Measurements from ENCODE around the gene RGMA.

Gene RGMA

GRCh38 chr15:93076217-93076616, 12.8 kb downstream of the RGMA start:
- Histone ChIP-seq H3K27ac (no peak overlapping the region), H3K4me1 (peaks cover 0 to 11% (median 8%) of the 10 kb centered on the region in 4 donors), H3K9me3 (no peaks in the 10 kb centered on the region), H3K27me3 (peaks cover 0 to 7% of the 10 kb centered on the region in 2 donors), H3K36me3 (no peaks in the 10 kb centered on the region), H3K4me3 (no peak overlapping the region)
- DNase-seq = no peak
- no peak for TF ChIP-seq CTCF (IDR thresholded peaks at IDR 0.05)
- intact Hi-C loops (cut with DNase I; ENCODE audit: low total_unique reads) = loop anchor here (10.0 kb wide), 1 partner anchor 51 kb away; no protein-coding TSS in a partner anchor

GRCh38 chr15:93074599-93074998, 14.4 kb downstream of the RGMA start:
- no peak for DNase-seq
- Histone ChIP-seq H3K4me1 (peaks cover 0 to 26% (median 19%) of the 10 kb centered on the region in 4 donors), H3K9me3 (no peaks in the 10 kb centered on the region), H3K4me3 (no peak overlapping the region), H3K27me3 (no peaks in the 10 kb centered on the region), H3K27ac (no peak overlapping the region), H3K36me3 (no peaks in the 10 kb centered on the region)
- TF ChIP-seq CTCF (IDR thresholded peaks at IDR 0.05) = no peak
- intact Hi-C loops (cut with DNase I; ENCODE audit: low total_unique reads) = loop anchor here (10.0 kb wide), 1 partner anchor 50 kb away; no protein-coding TSS in a partner anchor

- H3K4me1 ChIP-seq = peaks cover 0 to 36% (median 25%) of the 10 kb centered on the region in 4 donors
- intact Hi-C loops (cut with DNase I; ENCODE audit: low total_unique reads) = loop anchor here (10.0 kb wide), 1 partner anchor 49 kb away; no protein-coding TSS in a partner anchor
- H3K4me3 ChIP-seq = peak overlapping the region; percentile 81 to 85
- no peak for TF ChIP-seq CTCF (IDR thresholded peaks at IDR 0.05)
- DNase-seq = no peak
- H3K27me3 ChIP-seq = no peaks in the 10 kb centered on the region
- no peaks in the 10 kb centered on the region for H3K9me3 ChIP-seq
- peak overlapping the region; percentile 79 to 83 for H3K27ac ChIP-seq
- H3K36me3 ChIP-seq = no peaks in the 10 kb centered on the region
These were observed 15.5 kb downstream of the RGMA start for GRCh38 chr15:93073465-93073952.

- peak; percentile 76 to 93 for DNase-seq
- no peaks in the 10 kb centered on the region for H3K36me3 ChIP-seq
- no peaks in the 10 kb centered on the region for H3K9me3 ChIP-seq
- H3K27me3 ChIP-seq = no peaks in the 10 kb centered on the region
- H3K4me3 ChIP-seq = peak overlapping the region; percentile 81 to 85
- intact Hi-C loops (cut with DNase I; ENCODE audit: low total_unique reads) = loop anchor here (10.0 kb wide), 1 partner anchor 48 kb away; no protein-coding TSS in a partner anchor
- peaks cover 0 to 44% (median 31%) of the 10 kb centered on the region in 4 donors for H3K4me1 ChIP-seq
- peak overlapping the region; percentile 79 to 83 for H3K27ac ChIP-seq
- TF ChIP-seq CTCF (IDR thresholded peaks at IDR 0.05) = peak in 1 of 2 experiments; percentile 5
These were observed 16.3 kb downstream of the RGMA start for GRCh38 chr15:93072411-93073394.

GRCh38 chr15:93072011-93072410, 17.0 kb downstream of the RGMA start:
- H3K4me3 ChIP-seq = peak overlapping the region; percentile 81 to 85
- no peak for TF ChIP-seq CTCF (IDR thresholded peaks at IDR 0.05)
- no peaks in the 10 kb centered on the region for H3K27me3 ChIP-seq
- no peaks in the 10 kb centered on the region for H3K36me3 ChIP-seq
- peaks cover 0 to 51% (median 38%) of the 10 kb centered on the region in 4 donors for H3K4me1 ChIP-seq
- no peaks in the 10 kb centered on the region for H3K9me3 ChIP-seq
- intact Hi-C loops (cut with DNase I; ENCODE audit: low total_unique reads) = loop anchor here (10.0 kb wide), 1 partner anchor 47 kb away; no protein-coding TSS in a partner anchor
- H3K27ac ChIP-seq = peak overlapping the region; percentile 79 to 83
- peak in 1 of 2 donors; percentile 60 for DNase-seq
